Aorta (tissue), 5 donors: Measurements from ENCODE around the gene MGST2. TPM values are rescaled to one million over a fixed set of nuclear protein-coding genes. Genes with fewer than 3 reads are reported as not detected.
A peak's percentile ranks its signal among the peaks of the same experiment; 100 is the strongest.

ENCODE experiments used
- ATAC-seq: fragments of 200-7000 bp; cut with Tn5 transposase; one replicate; pipeline ENCODE4 v1.9.1; 2022; ENCODE audit warnings: moderate library complexity; ENCODE audit not compliant: low FRiP score
- DNase-seq, 2 donors: peaks; one replicate each; pipeline ENCODE4 v3.0.0-alpha.2; 2020
- H3K27ac ChIP-seq, 2 donors: one replicate each; pipeline ENCODE4 v1.5.1; 2013; ENCODE audit warnings: low read length in 2 of 2, mild to moderate bottlenecking in 2 of 2, moderate library complexity in 2 of 2, control low read depth in 1 of 2, inconsistent platforms in 1 of 2, low read depth in 1 of 2
- H3K27me3 ChIP-seq, 2 donors: one replicate each; pipeline ENCODE4 v1.6.1; 2013; ENCODE audit warnings: control low read depth in 1 of 2, low read length in 1 of 2, mild to moderate bottlenecking in 1 of 2, moderate library complexity in 1 of 2; ENCODE audit not compliant: insufficient read depth in 2 of 2, control insufficient read depth in 1 of 2
- H3K36me3 ChIP-seq, 2 donors: one replicate each; pipeline ENCODE4 v1.6.1; 2013; ENCODE audit warnings: control low read depth in 1 of 2, low read length in 1 of 2, mild to moderate bottlenecking in 1 of 2; ENCODE audit not compliant: insufficient read depth in 2 of 2, control insufficient read depth in 1 of 2
- H3K4me1 ChIP-seq, 2 donors: one replicate each; pipeline ENCODE4 v1.6.1; 2013; ENCODE audit warnings: low read length in 2 of 2, control low read depth in 1 of 2, mild to moderate bottlenecking in 1 of 2, moderate library complexity in 1 of 2; ENCODE audit not compliant: insufficient read depth in 2 of 2, control insufficient read depth in 1 of 2
- H3K4me3 ChIP-seq, 2 donors: one replicate each; pipeline ENCODE4 v1.5.1; 2013; ENCODE audit warnings: low read length in 2 of 2, control low read depth in 1 of 2, mild to moderate bottlenecking in 1 of 2
- H3K9me3 ChIP-seq: one replicate; pipeline ENCODE4 v1.6.1; 2013; ENCODE audit warnings: mild to moderate bottlenecking, low read length; ENCODE audit not compliant: control insufficient read depth
- WGBS, 2 donors: extraction: QIAGEN DNeasy Blood & Tissue Kit; methylation state at CpG; one replicate each; pipeline ENCODE4 v1.1.7; 2013; 5-methylcytosine and 5-hydroxymethylcytosine counted together
- intact Hi-C, 2 donors: fragments of 100-400 bp; cut with DNase I; formaldehyde crosslinking; loops; one replicate each; pipeline versions ENCODE4 v1.14.2 to v1.15.0; 2022
- long read RNA-seq, 2 donors: library from polyadenylated mRNA; unstranded; transcript quantifications; one replicate each; pipeline ENCODE4 v2.0.0, GENCODE V29; 2020 to 2021
- polyA plus RNA-seq, 2 donors: library from polyadenylated mRNA; stranded (reverse); fragments of 200-250 nt; gene quantifications; one replicate each; pipeline ENCODE4 v1.2.3, GENCODE V29; 2013
- total RNA-seq, 2 donors: library from RNA; stranded (reverse); fragmentation: NEBNext Ultra II Directional; extraction: Animal tissue kit (Norgen Biotek cat#: 25700); gene quantifications; one replicate each; pipeline ENCODE4 v1.2.1, GENCODE V29; 2021
- donor health status: healthy with polysubstance abuse.
- donor health status: Bipolar disorder and iron deficiency.
- donor health status: DM: no; HTN: no; CAD: no.
- donor health status: DM: no; HTN: no; CAD: no.
- donor health status: DM: yes; HTN: yes; CAD: no.

The MGST2 gene
- total RNA-seq (10 to 100 TPM; 41.3 to 48.7 TPM), polyA plus RNA-seq (10 to 100 TPM; 36.0 to 48.0 TPM)
- long read RNA-seq, donor 1, transcript MGST2-201 (5 exons, 801 nt) = major isoform, 6 of 29 reads
- long read RNA-seq, donor 1, partial matches to known transcripts = 2 of 29 reads
- long read RNA-seq, donor 1, other reads (novel, unspliced or antisense) = 18 of 29 reads
- long read RNA-seq, donor 2, transcript MGST2-201 (5 exons, 801 nt) = major isoform, 11 of 22 reads
- long read RNA-seq, donor 2, partial matches to known transcripts = 1 of 22 reads
- long read RNA-seq, donor 2, other reads (novel, unspliced or antisense) = 8 of 22 reads

GRCh38 chr4:139665690-139666529 lies at the start of gene MGST2:
Gene MGST2, plus strand, starts transcription at chr4:139665819. Its CDS starts 201 bp downstream, at chr4:139666020.
- DNase-seq (peak; percentile 80 to 89), ATAC-seq (peak; percentile 90)
- 0% methylated on average over 32 of the region's 32 CpGs for WGBS, 2 donors
- peak within 1 kb of the TSS; percentile 42 to 66 for H3K4me3 ChIP-seq
- no peaks in the 10 kb centered on the region for H3K36me3 ChIP-seq
- H3K4me1 ChIP-seq = no peaks in the 10 kb centered on the region
- H3K9me3 ChIP-seq = no peaks in the 10 kb centered on the region
- intact Hi-C loops = no loop called here
- H3K27me3 ChIP-seq = no peaks in the 10 kb centered on the region
- peak within 1 kb of the TSS; percentile 65 to 86 for H3K27ac ChIP-seq

GRCh38 chr4:139617702-139618490 lies 47.7 kb upstream of the MGST2 start:
- ATAC-seq (no peak), DNase-seq (no peak)
- Histone ChIP-seq H3K4me1 (no peaks in the 10 kb centered on the region), H3K9me3 (no peaks in the 10 kb centered on the region), H3K36me3 (no peaks in the 10 kb centered on the region), H3K4me3 (no peak overlapping the region), H3K27ac (no peak overlapping the region), H3K27me3 (no peaks in the 10 kb centered on the region)
- intact Hi-C loops = no loop called here
- WGBS, 2 donors = 45 to 57% methylated on average over 7 of the region's 7 CpGs

- no peaks in the 10 kb centered on the region for H3K36me3 ChIP-seq
- H3K27me3 ChIP-seq = no peaks in the 10 kb centered on the region
- H3K27ac ChIP-seq = no peak overlapping the region
- DNase-seq (no peak), ATAC-seq (no peak)
- intact Hi-C loops = no loop called here
- no peaks in the 10 kb centered on the region for H3K4me1 ChIP-seq
- H3K4me3 ChIP-seq = no peak overlapping the region
- 94% methylated on average over 5 of the region's 5 CpGs for WGBS, 2 donors
- H3K9me3 ChIP-seq = no peaks in the 10 kb centered on the region
Observed at GRCh38 chr4:139619644-139620043, 46.0 kb upstream of the MGST2 start.

- no peak overlapping the region for H3K4me3 ChIP-seq
- DNase-seq (no peak), ATAC-seq (peak; percentile 19)
- no peaks in the 10 kb centered on the region for H3K4me1 ChIP-seq
- H3K27ac ChIP-seq = no peak overlapping the region
- no peaks in the 10 kb centered on the region for H3K9me3 ChIP-seq
- no peaks in the 10 kb centered on the region for H3K27me3 ChIP-seq
- no peaks in the 10 kb centered on the region for H3K36me3 ChIP-seq
- WGBS, 2 donors = 53 to 57% methylated on average over 4 of the region's 4 CpGs
- intact Hi-C loops = no loop called here
Observed at GRCh38 chr4:139622901-139623381, 42.7 kb upstream of the MGST2 start.

- no peaks in the 10 kb centered on the region for H3K4me1 ChIP-seq
- H3K4me3 ChIP-seq = no peak overlapping the region
- no peak overlapping the region for H3K27ac ChIP-seq
- no peak for DNase-seq
- H3K9me3 ChIP-seq = no peaks in the 10 kb centered on the region
- no peak for ATAC-seq
- H3K36me3 ChIP-seq = no peaks in the 10 kb centered on the region
- intact Hi-C loops = no loop called here
- no peaks in the 10 kb centered on the region for H3K27me3 ChIP-seq
- WGBS, 2 donors = 86 to 88% methylated on average over 3 of the region's 3 CpGs
Observed at GRCh38 chr4:139624441-139625092, 41.1 kb upstream of the MGST2 start.

- ATAC-seq = no peak
- WGBS, 2 donors = 56 to 58% methylated on average over 3 of the region's 3 CpGs
Observed at GRCh38 chr4:139625093-139625455, 40.5 kb upstream of the MGST2 start.

GRCh38 chr4:139625482-139625881 lies 40.1 kb upstream of the MGST2 start:
- DNase-seq (no peak), ATAC-seq (no peak)
- Histone ChIP-seq H3K9me3 (no peaks in the 10 kb centered on the region), H3K4me3 (no peak overlapping the region), H3K27ac (no peak overlapping the region), H3K4me1 (no peaks in the 10 kb centered on the region), H3K36me3 (no peaks in the 10 kb centered on the region), H3K27me3 (no peaks in the 10 kb centered on the region)
- intact Hi-C loops = no loop called here
- WGBS, 2 donors = 44 to 55% methylated on average over 4 of the region's 4 CpGs

More at GRCh38 chr4:139625093-139625455, 40.5 kb upstream of the MGST2 start:
- H3K36me3 ChIP-seq = no peaks in the 10 kb centered on the region
- no peaks in the 10 kb centered on the region for H3K9me3 ChIP-seq
- no peaks in the 10 kb centered on the region for H3K4me1 ChIP-seq
- H3K4me3 ChIP-seq = no peak overlapping the region
- no peak overlapping the region for H3K27ac ChIP-seq
- no peaks in the 10 kb centered on the region for H3K27me3 ChIP-seq
- DNase-seq = no peak
- intact Hi-C loops = no loop called here
